GM18907 (cell line): ENCODE measurements around the gene CCRL2.

Experiments used
- ATAC-seq: cut with Tn5 transposase; IDR thresholded peaks from one replicate; pipeline ENCODE4 v1.9.1; 2021; ENCODE audit warnings: mild to moderate bottlenecking, moderate library complexity; ENCODE audit not compliant: unreplicated experiment

The CCRL2 gene

GRCh38 chr3:46455231-46456115 is 48.4 kb downstream of the CCRL2 start:
- no peak for ATAC-seq

GRCh38 chr3:46456118-46456517 is 49.1 kb downstream of the CCRL2 start:
- ATAC-seq: no peak
